ENCODE data around the gene DAB1.
A peak's percentile ranks its signal among the peaks of the same experiment; 100 is the strongest.

Gene DAB1

GRCh38 chr1:57063406-57064125, 360.3 kb downstream of the DAB1 start:
- no peak for DNase-seq

GRCh38 chr1:57061369-57061768, 362.5 kb downstream of the DAB1 start:
- DNase-seq, result no peak

GRCh38 chr1:57060451-57060850, 363.4 kb downstream of the DAB1 start:
- no peak for DNase-seq

- no peak for DNase-seq
Observed at GRCh38 chr1:57058652-57059501, 365.0 kb downstream of the DAB1 start.

GRCh38 chr1:57048856-57049255, 375.0 kb downstream of the DAB1 start:
- DNase-seq, result no peak

GRCh38 chr1:57046462-57046861, 377.4 kb downstream of the DAB1 start:
- DNase-seq, result no peak

GRCh38 chr1:57041901-57042300, 382.0 kb downstream of the DAB1 start:
- no peak for DNase-seq

GRCh38 chr1:57040811-57041210, 383.0 kb downstream of the DAB1 start:
- no peak for DNase-seq

- no peak for DNase-seq
Observed at GRCh38 chr1:57036641-57037579, 386.9 kb downstream of the DAB1 start.

- no peak for DNase-seq
Observed at GRCh38 chr1:57034713-57035112, 389.1 kb downstream of the DAB1 start.

- DNase-seq, result no peak
Observed at GRCh38 chr1:57033222-57034001, 390.4 kb downstream of the DAB1 start.

- DNase-seq, result no peak
Observed at GRCh38 chr1:57026624-57027354, 397.1 kb downstream of the DAB1 start.

- peak; percentile 22 to 28 for DNase-seq
Observed at GRCh38 chr1:57024855-57025254, 399.0 kb downstream of the DAB1 start.

GRCh38 chr1:57024428-57024827, 399.4 kb downstream of the DAB1 start:
- no peak for DNase-seq

GRCh38 chr1:57020216-57020615, 403.6 kb downstream of the DAB1 start:
- no peak for DNase-seq

- DNase-seq, result peak; percentile 45 to 80
Observed at GRCh38 chr1:57019236-57019839, 404.5 kb downstream of the DAB1 start.

GRCh38 chr1:57018119-57018518, 405.7 kb downstream of the DAB1 start:
- DNase-seq, result no peak

- DNase-seq, result no peak
Observed at GRCh38 chr1:57017717-57018116, 406.1 kb downstream of the DAB1 start.

- DNase-seq, result no peak
Observed at GRCh38 chr1:57017200-57017599, 406.7 kb downstream of the DAB1 start.

- DNase-seq, result no peak
Observed at GRCh38 chr1:57015071-57015470, 408.8 kb downstream of the DAB1 start.

- DNase-seq, result no peak
Observed at GRCh38 chr1:57013522-57013921, 410.3 kb downstream of the DAB1 start.
